ENCODE data around the gene STYXL1.
"Not testable (repeated sequence)": the region's sequence is repeated elsewhere in the genome, so short reads cannot be mapped to it uniquely, and the experiment has no call there.

STYXL1 gene

GRCh38 chr7:76091506-76091905, 43.7 kb upstream of the STYXL1 start:
- H3K79me2 ChIP-seq (ENCODE audit: control insufficient read depth, low read length), result no peaks in the 10 kb centered on the region
- peaks cover 18% of the 10 kb centered on the region for H3K27me3 ChIP-seq (ENCODE audit: control insufficient read depth, low read length)
- no peaks in the 10 kb centered on the region for H3K4me1 ChIP-seq (ENCODE audit: control insufficient read depth, low read length)
- no peak overlapping the region for H3K4me2 ChIP-seq (ENCODE audit: low read length)
- H3K36me3 ChIP-seq (ENCODE audit: control insufficient read depth, low read length), result no peaks in the 10 kb centered on the region
- no peaks in the 10 kb centered on the region for H3K9me3 ChIP-seq (ENCODE audit: control insufficient read depth, insufficient read depth, low read length)
- no peaks in the 10 kb centered on the region for H4K20me1 ChIP-seq (ENCODE audit: control insufficient read depth, insufficient read depth, low read depth, low read length)
- no peaks in the 10 kb centered on the region for H3F3A ChIP-seq (ENCODE audit: control insufficient read depth, insufficient read depth)
- no peak overlapping the region for H3K4me3 ChIP-seq (ENCODE audit: low read length)
- no peak for TF ChIP-seq CTCF (IDR thresholded peaks at IDR 0.05; ENCODE audit: low read depth, low read length, poor library complexity, severe bottlenecking)
- TF ChIP-seq EZH2phosphoT487 (IDR thresholded peaks at IDR 0.05; ENCODE audit: borderline replicate concordance, low read length), result no peak
- no peak overlapping the region for H3K27ac ChIP-seq (ENCODE audit: low read depth, low read length)
- H3K9me2 ChIP-seq (replicated peaks; ENCODE audit: control insufficient read depth, low read length), result no peaks in the 10 kb centered on the region

- no peak overlapping the region for H3K4me2 ChIP-seq (ENCODE audit: low read length)
- peaks cover 9% of the 10 kb centered on the region for H3K27me3 ChIP-seq (ENCODE audit: control insufficient read depth, low read length)
- H3K27ac ChIP-seq (ENCODE audit: low read depth, low read length), result no peak overlapping the region
- no peaks in the 10 kb centered on the region for H3K79me2 ChIP-seq (ENCODE audit: control insufficient read depth, low read length)
- H3K9me2 ChIP-seq (replicated peaks; ENCODE audit: control insufficient read depth, low read length), result no peaks in the 10 kb centered on the region
- no peaks in the 10 kb centered on the region for H3F3A ChIP-seq (ENCODE audit: control insufficient read depth, insufficient read depth)
- H3K4me3 ChIP-seq (ENCODE audit: low read length), result no peak overlapping the region
- H4K20me1 ChIP-seq (ENCODE audit: control insufficient read depth, insufficient read depth, low read depth, low read length), result no peaks in the 10 kb centered on the region
- no peaks in the 10 kb centered on the region for H3K36me3 ChIP-seq (ENCODE audit: control insufficient read depth, low read length)
- TF ChIP-seq CTCF (IDR thresholded peaks at IDR 0.05; ENCODE audit: low read depth, low read length, poor library complexity, severe bottlenecking) (no peak), EZH2phosphoT487 (IDR thresholded peaks at IDR 0.05; ENCODE audit: borderline replicate concordance, low read length) (no peak)
- H3K9me3 ChIP-seq (ENCODE audit: control insufficient read depth, insufficient read depth, low read length), result no peaks in the 10 kb centered on the region
- no peaks in the 10 kb centered on the region for H3K4me1 ChIP-seq (ENCODE audit: control insufficient read depth, low read length)
Measured at GRCh38 chr7:76089865-76090475, 42.2 kb upstream of the STYXL1 start.

DNA sequence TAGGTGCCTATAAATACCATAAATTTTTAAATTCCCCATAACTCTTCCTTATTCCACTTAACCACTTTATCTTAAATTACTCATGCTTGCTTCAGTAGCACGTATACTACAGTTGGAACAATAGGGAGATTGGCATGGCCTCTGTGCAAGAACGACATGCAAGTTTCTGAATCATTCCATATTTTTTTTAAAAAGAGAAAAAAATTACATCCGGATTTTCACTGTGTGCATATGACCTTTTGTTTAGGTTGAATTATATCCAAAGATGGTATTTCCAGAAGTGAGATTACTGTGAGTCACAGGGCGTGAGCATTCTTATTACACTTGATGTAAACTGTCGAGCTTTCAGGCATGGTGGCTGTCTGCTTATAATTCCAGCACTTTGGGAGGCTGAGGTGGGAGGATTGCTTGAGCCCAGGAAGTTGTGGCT, 39.6 kb upstream of the STYXL1 start:
- not testable (repeated sequence) for H4K20me1 ChIP-seq (ENCODE audit: control insufficient read depth, insufficient read depth, low read depth, low read length); H3K4me1 ChIP-seq (ENCODE audit: control insufficient read depth, low read length); H3K36me3 ChIP-seq (ENCODE audit: control insufficient read depth, low read length); H3K9me3 ChIP-seq (ENCODE audit: control insufficient read depth, insufficient read depth, low read length); H3K4me2 ChIP-seq (ENCODE audit: low read length); H3K27ac ChIP-seq (ENCODE audit: low read depth, low read length); H3K27me3 ChIP-seq (ENCODE audit: control insufficient read depth, low read length); H3F3A ChIP-seq (ENCODE audit: control insufficient read depth, insufficient read depth); H3K79me2 ChIP-seq (ENCODE audit: control insufficient read depth, low read length); H3K4me3 ChIP-seq (ENCODE audit: low read length); H3K9me2 ChIP-seq (replicated peaks; ENCODE audit: control insufficient read depth, low read length)

- H3K36me3 ChIP-seq (ENCODE audit: control insufficient read depth, low read length), result no peaks in the 10 kb centered on the region
- no peaks in the 10 kb centered on the region for H3K9me2 ChIP-seq (replicated peaks; ENCODE audit: control insufficient read depth, low read length)
- H3K9me3 ChIP-seq (ENCODE audit: control insufficient read depth, insufficient read depth, low read length), result no peaks in the 10 kb centered on the region
- H3K27me3 ChIP-seq (ENCODE audit: control insufficient read depth, low read length), result peaks cover 7% of the 10 kb centered on the region; the same call in 1 of the 2 replicates
- H4K20me1 ChIP-seq (ENCODE audit: control insufficient read depth, insufficient read depth, low read depth, low read length), result no peaks in the 10 kb centered on the region
- no peaks in the 10 kb centered on the region for H3F3A ChIP-seq (ENCODE audit: control insufficient read depth, insufficient read depth)
- no peaks in the 10 kb centered on the region for H3K4me1 ChIP-seq (ENCODE audit: control insufficient read depth, low read length)
- H3K4me2 ChIP-seq (ENCODE audit: low read length), result no peak overlapping the region
- H3K79me2 ChIP-seq (ENCODE audit: control insufficient read depth, low read length), result no peaks in the 10 kb centered on the region
- H3K27ac ChIP-seq (ENCODE audit: low read depth, low read length), result no peak overlapping the region
- no peak overlapping the region for H3K4me3 ChIP-seq (ENCODE audit: low read length)
- TF ChIP-seq EZH2phosphoT487 (IDR thresholded peaks at IDR 0.05; ENCODE audit: borderline replicate concordance, low read length), result no peak
- TF ChIP-seq CTCF (IDR thresholded peaks at IDR 0.05; ENCODE audit: low read depth, low read length, poor library complexity, severe bottlenecking), result no peak
Measured at GRCh38 chr7:76086070-76086469, 38.3 kb upstream of the STYXL1 start.

GRCh38 chr7:76084115-76084514, 36.3 kb upstream of the STYXL1 start:
- not testable (repeated sequence) for H3K4me2 ChIP-seq (ENCODE audit: low read length); H3K27ac ChIP-seq (ENCODE audit: low read depth, low read length); H3K9me2 ChIP-seq (replicated peaks; ENCODE audit: control insufficient read depth, low read length); H3F3A ChIP-seq (ENCODE audit: control insufficient read depth, insufficient read depth); H3K36me3 ChIP-seq (ENCODE audit: control insufficient read depth, low read length); H3K4me1 ChIP-seq (ENCODE audit: control insufficient read depth, low read length); H3K79me2 ChIP-seq (ENCODE audit: control insufficient read depth, low read length); H3K9me3 ChIP-seq (ENCODE audit: control insufficient read depth, insufficient read depth, low read length); H4K20me1 ChIP-seq (ENCODE audit: control insufficient read depth, insufficient read depth, low read depth, low read length); H3K4me3 ChIP-seq (ENCODE audit: low read length)
- peaks cover 10% of the 10 kb centered on the region for H3K27me3 ChIP-seq (ENCODE audit: control insufficient read depth, low read length)
